Esophagus squamous epithelium (tissue), 5 donors: ENCODE data around the gene PHACTR1. TPM values are rescaled to one million over a fixed set of nuclear protein-coding genes. Genes with fewer than 3 reads are reported as not detected.
A peak's percentile ranks its signal among the peaks of the same experiment; 100 is the strongest.

ENCODE experiments used
- DNase-seq: peaks from one replicate; lab custom pipeline; 2025; lab: John Stamatoyannopoulos, UW
- H3K27ac ChIP-seq, 4 donors: fragments of 200-600 bp; sonication (generic); one replicate each; pipeline ENCODE4 v1.5.1; 2016 to 2019; ENCODE audit warnings: mild to moderate bottlenecking in 1 of 4
- H3K27me3 ChIP-seq, 4 donors: fragments of 200-600 bp; sonication (generic); 1 replicate in 3 of 4; 2 replicates in 1 of 4; pipeline versions ENCODE4 v1.5.1 to v1.6.0; 2017 to 2021; ENCODE audit warnings: antibody characterized with exemption in 1 of 4
- H3K36me3 ChIP-seq, 3 donors: fragments of 200-600 bp; sonication (generic); one replicate each; pipeline ENCODE4 v1.5.1; 2016 to 2019
- H3K4me1 ChIP-seq, 3 donors: fragments of 200-600 bp; sonication (generic); one replicate each; pipeline ENCODE4 v1.5.1; 2017 to 2019
- H3K4me3 ChIP-seq, 4 donors: fragments of 200-600 bp; sonication (generic); 1 replicate in 3 of 4; 2 replicates in 1 of 4; pipeline ENCODE4 v1.5.1; 2016 to 2019; ENCODE audit warnings: mild to moderate bottlenecking in 2 of 4, moderate library complexity in 1 of 4
- H3K9me3 ChIP-seq, 3 donors: fragments of 200-600 bp; sonication (generic); one replicate each; pipeline ENCODE4 v1.5.1; 2016 to 2019
- CTCF ChIP-seq, 6 experiments: fragments of 450-650 bp in 4 of 6; fragments of 200-600 bp in 2 of 6; sonication (generic) in 2 of 6; IDR thresholded peaks; one replicate each; pipeline ENCODE4 v1.5.1; 2016 to 2019; ENCODE audit warnings: antibody characterized with exemption in 6 of 6, mild to moderate bottlenecking in 4 of 6, moderate library complexity in 4 of 6
- POLR2A ChIP-seq, 4 donors: fragments of 450-650 bp; IDR thresholded peaks; one replicate each; pipeline ENCODE4 v1.6.1; 2017; ENCODE audit warnings: antibody characterized with exemption in 4 of 4, mild to moderate bottlenecking in 4 of 4, moderate library complexity in 3 of 4
- WGBS, 2 donors: methylation state at CpG; one replicate each; pipeline ENCODE4 v1.1.5; 2018; 5-methylcytosine and 5-hydroxymethylcytosine counted together
- intact Hi-C: fragments of 100-400 bp; cut with DNase I; formaldehyde crosslinking; loops from one replicate; pipeline ENCODE4 v1.15.0; 2022
- total RNA-seq, 4 donors: library from RNA; depleted of rRNA; stranded (reverse); fragments of >200 nt; gene quantifications; one replicate each; pipeline ENCODE4 v1.1.0, GENCODE V29; 2016
- donor health status: DM: yes; HTN: yes; CAD: no.

PHACTR1 gene
- total RNA-seq, 4 donors from 2014 or later: 1.5 to 7.2 (median 4.5) TPM

GRCh38 chr6:12748815-12749521 is 32.4 kb downstream of the PHACTR1 start:
- no peak overlapping the region for H3K27ac ChIP-seq
- TF ChIP-seq POLR2A (IDR thresholded peaks at IDR 0.05) (no peak), CTCF (IDR thresholded peaks at IDR 0.05) (no peak)
- H3K9me3 ChIP-seq: no peaks in the 10 kb centered on the region
- peaks cover 0 to 62% (median 5%) of the 10 kb centered on the region in 4 donors for H3K27me3 ChIP-seq
- no peak overlapping the region for H3K4me3 ChIP-seq
- H3K36me3 ChIP-seq: no peaks in the 10 kb centered on the region
- DNase-seq: no peak
- H3K4me1 ChIP-seq: peaks cover 0 to 13% (median 7%) of the 10 kb centered on the region in 3 donors
- 4 to 6% methylated on average over 8 to 20 of the region's 23 CpGs for WGBS, 2 donors
- intact Hi-C loops: no loop called here

- WGBS, 2 donors: 3 to 13% methylated on average over 5 to 18 of the region's 75 CpGs
- peak overlapping the region in 2 of 4 donors; percentile 10 to 41 for H3K4me3 ChIP-seq
- intact Hi-C loops: no loop called here
- DNase-seq: no peak
- no peaks in the 10 kb centered on the region for H3K36me3 ChIP-seq
- no peaks in the 10 kb centered on the region for H3K9me3 ChIP-seq
- no peak overlapping the region for H3K27ac ChIP-seq
- H3K4me1 ChIP-seq: peaks cover 0 to 13% (median 7%) of the 10 kb centered on the region in 3 donors
- TF ChIP-seq CTCF (IDR thresholded peaks at IDR 0.05) (no peak), POLR2A (IDR thresholded peaks at IDR 0.05) (no peak)
- peaks cover 0 to 65% (median 5%) of the 10 kb centered on the region in 4 donors for H3K27me3 ChIP-seq
Measured at GRCh38 chr6:12749531-12750379, 33.2 kb downstream of the PHACTR1 start.

GRCh38 chr6:12750416-12750815 is 33.8 kb downstream of the PHACTR1 start:
- H3K27me3 ChIP-seq: peaks cover 0 to 65% (median 5%) of the 10 kb centered on the region in 4 donors
- no peak overlapping the region for H3K27ac ChIP-seq
- H3K9me3 ChIP-seq: no peaks in the 10 kb centered on the region
- 16 to 18% methylated on average over 4 of the region's 4 CpGs for WGBS, 2 donors
- no peaks in the 10 kb centered on the region for H3K36me3 ChIP-seq
- H3K4me3 ChIP-seq: no peak overlapping the region
- DNase-seq: no peak
- no peak for TF ChIP-seq POLR2A (IDR thresholded peaks at IDR 0.05)
- TF ChIP-seq CTCF (IDR thresholded peaks at IDR 0.05): no peak
- H3K4me1 ChIP-seq: peaks cover 0 to 13% (median 7%) of the 10 kb centered on the region in 3 donors
- intact Hi-C loops: no loop called here

GRCh38 chr6:12751694-12752325 is 35.2 kb downstream of the PHACTR1 start:
- no peak for TF ChIP-seq CTCF (IDR thresholded peaks at IDR 0.05)
- no peak for TF ChIP-seq POLR2A (IDR thresholded peaks at IDR 0.05)
- Histone ChIP-seq H3K36me3 (no peaks in the 10 kb centered on the region), H3K4me3 (no peak overlapping the region), H3K27ac (no peak overlapping the region), H3K4me1 (peaks cover 0 to 13% (median 7%) of the 10 kb centered on the region in 3 donors), H3K27me3 (peaks cover 0 to 56% (median 5%) of the 10 kb centered on the region in 4 donors), H3K9me3 (no peaks in the 10 kb centered on the region)
- WGBS, 2 donors: 34 to 41% methylated on average over 10 of the region's 10 CpGs
- DNase-seq: no peak
- intact Hi-C loops: no loop called here
